GM19438 (cell line): ENCODE results near the gene PACRG.

ENCODE experiments used
- ATAC-seq: cut with Tn5 transposase; IDR thresholded peaks from one replicate; pipeline ENCODE4 v1.9.1; 2021; ENCODE audit warnings: low read depth; ENCODE audit not compliant: unreplicated experiment

Gene PACRG

DNA sequence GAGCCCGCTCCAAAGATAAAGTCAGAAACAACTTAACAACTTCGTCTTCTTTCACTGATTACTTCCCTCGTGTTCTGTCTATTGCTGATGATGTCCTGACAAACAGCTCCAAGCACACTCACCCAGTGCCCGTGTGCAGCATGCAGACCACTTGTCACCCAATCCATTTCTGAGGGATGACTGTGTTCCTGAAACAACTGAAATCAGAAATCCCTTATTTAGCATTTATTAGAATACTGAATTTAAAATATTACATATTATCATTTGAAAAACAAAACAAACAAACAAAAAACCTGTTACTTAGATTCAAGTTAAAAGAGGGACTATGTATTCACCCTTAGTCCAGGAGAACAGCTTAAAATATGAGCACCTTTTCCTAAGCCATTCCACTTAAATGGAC is 463.0 kb downstream of the PACRG start:
- ATAC-seq = no peak

DNA sequence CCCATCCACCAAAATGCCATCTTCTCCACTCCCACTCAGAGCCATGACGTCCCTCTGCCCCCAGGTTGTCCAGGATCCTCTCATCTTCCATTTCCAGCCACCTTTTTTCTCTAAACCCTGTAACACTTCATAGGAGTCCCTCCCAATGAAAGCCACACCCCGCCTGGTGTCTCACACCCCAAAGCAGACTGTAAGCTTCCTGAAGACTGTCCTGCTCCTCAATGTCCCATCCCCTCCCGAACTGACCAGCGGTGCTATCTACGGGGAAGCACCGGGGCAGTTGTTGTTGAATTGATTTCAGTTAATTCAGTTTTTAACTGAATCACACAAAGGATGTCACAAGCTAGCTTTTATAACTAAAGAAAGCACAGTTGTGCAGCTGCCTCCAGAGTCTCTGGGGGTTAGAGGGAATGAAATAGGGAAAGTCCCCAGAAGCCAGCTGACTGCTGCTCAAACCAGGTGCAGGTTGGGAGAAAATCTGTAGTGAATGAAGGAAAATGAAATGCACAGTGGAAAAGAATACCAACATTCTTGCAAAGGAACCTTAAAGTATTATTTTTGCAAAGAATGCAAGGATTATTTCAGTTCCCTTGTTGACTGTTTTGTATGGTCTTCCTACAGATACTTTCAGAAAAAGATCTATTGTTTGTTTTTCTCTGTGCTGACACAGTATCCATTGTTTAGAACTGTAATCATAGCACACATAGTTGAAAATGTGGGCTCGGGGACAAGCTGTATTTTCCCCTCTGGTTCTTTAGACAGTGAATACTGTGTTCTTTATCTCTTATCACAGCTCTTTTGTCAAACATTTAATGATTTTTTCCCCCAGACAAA is 464.1 kb downstream of the PACRG start:
- ATAC-seq = no peak

DNA sequence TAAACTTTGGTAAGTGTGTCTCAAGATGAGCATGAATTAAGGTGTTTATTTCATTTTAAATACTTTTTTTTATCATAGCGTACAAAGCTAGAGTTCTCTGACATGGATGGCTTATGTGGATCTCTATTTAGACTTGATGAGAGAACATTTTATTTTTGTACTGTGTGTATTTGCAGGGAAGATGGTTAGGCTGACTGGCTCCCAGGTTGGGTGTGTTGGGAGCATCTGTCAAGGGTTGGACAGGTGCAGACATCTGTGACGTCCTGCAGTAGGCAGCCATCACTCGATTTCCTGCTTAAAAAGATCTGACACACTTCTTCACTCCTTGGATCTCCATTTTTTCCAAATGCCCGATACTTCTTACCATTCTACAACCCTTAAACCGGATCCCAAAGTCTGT is 464.8 kb downstream of the PACRG start:
- no peak for ATAC-seq

DNA sequence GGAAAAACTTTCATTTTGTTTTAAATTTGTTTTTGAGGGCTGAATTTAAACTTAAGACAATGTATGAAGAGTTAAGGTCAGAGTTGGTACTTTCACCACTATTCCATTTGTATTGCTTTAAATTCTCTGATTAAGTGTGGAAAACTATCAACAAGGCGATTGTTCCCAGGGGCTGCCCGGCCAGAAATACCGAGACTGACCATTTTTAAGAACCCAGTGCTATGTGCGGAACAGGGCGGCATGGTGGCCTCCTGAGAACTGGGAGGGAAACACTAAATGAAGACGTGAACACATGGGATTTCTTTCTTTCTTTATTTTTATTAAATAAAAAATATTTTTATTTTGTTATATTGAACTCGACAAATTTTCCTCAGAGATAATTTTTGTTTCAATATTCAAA is 465.6 kb downstream of the PACRG start:
- no peak for ATAC-seq

DNA sequence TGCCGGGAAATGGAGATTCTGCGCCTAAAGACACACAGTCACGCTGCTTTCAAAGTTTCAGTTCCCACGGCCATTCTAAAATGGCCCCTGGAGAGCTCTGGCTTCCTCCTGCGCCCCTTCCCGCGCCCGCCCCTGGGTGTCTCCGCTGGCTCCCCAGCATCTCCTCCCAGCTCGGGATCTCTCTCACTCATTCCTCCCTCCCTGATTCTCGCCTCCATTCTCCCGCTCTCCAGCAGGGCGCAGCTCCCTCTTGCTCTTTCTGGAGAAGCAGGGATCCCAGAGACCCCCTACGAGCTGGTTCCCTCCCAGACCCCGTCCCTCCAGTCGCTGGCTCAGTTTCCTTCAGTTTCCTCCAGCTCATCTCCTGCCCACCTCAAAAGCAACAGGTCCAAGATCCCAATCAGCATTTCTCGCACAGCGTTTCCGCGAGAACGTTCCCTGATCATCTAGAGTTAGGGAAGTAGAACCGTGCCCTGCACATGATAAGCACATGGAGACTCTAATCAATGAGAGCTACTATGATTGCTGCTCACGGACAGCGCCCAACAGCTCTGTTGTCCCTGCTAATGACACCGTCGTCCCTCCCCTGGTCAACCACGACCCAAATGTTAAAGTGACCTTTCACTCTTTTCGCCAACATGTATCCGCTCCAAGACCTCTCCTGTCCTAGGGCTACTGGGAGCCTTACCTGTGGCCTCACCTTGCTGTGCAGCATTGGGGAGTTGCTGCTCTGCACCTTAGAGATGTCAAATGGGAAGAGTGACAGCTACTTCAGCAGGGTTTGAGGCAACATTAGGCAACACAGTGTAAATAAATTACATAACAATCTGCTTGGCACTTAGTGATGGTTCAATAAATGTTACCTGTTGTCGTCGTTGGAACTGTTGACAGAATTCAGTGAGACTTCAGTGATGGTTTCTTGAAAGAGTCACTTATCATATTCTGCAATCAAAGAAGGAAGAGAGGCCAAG is 468.2 kb downstream of the PACRG start:
- ATAC-seq = no peak

DNA sequence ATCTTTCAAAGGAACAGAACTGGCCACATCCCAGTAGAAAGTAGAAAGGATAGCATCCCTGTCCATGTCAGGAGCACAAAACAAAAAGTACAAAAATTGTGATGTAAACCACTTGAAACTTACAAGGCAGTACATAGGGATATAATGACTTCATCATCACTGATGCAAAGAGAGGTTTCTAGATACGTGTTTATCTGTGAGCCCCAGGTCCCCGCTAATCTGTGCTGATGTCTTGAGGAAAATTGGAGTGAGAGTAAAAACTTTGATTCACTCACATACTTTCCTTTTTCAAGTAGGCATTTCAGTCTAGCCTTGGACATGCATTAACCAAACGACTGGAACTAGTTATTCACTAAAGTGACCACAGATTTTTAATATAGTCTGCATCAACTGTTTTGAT is 470.1 kb downstream of the PACRG start:
- ATAC-seq = no peak

DNA sequence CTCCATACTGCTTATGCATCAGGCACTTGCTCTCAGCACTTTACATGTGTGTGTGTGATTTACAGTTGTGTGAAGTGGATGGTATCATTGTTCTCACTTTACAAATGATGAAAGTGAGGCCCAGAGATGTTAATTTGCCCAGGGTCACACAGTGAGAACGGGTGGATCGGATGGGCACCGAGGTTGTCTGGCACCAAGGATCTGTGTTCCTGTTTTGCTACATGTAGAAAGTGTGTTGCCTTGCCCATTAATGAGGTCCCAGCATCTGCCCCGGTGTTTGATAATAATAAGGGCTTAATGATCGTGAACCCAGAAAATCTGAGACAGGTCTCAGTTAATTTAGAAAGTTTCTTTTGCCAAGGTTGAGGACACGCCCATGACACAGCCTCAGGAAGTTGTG is 470.6 kb downstream of the PACRG start:
- no peak for ATAC-seq

DNA sequence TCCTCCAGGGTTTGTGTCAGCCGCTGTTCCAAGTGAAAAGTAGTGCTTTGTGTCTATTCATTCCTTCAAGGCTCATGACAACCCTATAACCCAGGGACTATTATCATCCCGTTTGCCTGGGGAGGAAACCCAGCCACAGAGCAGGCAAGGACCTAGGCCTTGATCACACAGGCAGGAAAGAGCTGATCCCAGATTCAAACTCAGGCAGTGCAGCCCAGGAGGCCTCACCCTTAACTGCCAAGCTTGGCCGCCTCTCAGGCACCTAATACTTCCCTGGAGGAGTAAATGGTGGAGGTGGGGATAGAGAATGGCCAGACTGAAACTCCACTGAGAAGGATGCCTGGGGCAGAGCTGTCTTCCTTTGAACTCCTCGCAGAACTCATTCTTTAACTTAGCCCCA is 471.6 kb downstream of the PACRG start:
- ATAC-seq = no peak

DNA sequence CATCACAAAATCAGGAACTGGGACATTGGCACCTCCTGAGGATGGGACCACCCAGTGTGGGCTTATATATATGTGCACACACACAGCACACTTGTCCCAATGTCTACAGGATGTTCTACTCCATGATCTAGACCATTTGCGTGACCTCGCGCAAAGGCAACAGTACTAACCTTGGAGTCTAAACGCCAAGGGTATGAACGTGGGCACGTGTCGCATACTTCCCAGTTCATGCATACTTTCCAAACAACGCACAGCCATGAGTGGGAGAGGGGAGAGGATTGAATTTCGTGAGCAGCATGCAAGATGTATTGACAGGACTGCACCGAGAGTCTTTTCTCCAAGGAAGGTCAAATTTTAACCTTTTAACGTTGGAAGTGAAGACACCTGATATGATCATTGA is 472.5 kb downstream of the PACRG start:
- ATAC-seq = no peak

DNA sequence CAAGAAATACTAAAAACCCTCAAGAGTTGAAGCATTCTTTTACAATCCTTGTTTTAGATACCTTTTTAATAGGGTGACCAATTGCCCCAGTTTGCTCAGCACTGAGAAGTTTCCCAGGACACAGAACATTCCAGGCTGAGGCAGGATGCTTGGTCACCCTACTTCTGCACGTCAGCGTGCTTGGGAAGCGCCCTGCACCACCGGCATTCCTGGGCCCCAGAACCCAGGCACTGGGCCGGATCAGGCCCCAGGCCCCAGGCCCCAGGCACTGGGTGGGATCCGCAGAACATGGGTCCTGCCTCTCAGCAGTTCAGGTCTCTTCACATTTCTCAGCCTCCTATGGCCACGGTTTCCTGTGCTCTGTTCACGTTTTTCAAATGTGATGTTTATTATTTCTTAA is 472.9 kb downstream of the PACRG start:
- ATAC-seq = no peak

DNA sequence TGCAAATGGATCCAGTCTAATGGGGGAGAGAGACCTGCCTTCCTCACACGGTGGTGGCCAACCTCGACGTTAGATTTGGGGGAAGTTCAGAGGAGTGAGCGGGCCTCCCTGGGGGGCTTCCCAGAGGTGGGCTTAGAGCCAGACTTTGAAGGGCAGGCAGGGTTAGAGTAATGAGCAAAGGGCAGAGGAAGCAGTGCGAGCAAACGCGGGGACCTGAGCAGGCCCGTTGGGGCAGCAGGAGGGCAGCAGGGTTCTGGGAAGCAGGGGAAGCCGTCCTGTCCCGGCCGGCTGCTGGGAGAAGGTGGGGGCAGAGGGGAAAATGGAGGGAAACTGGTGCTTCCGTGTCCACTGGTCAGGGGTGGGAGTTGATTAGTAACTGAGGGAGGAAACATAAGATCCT is 474.1 kb downstream of the PACRG start:
- ATAC-seq = no peak

DNA sequence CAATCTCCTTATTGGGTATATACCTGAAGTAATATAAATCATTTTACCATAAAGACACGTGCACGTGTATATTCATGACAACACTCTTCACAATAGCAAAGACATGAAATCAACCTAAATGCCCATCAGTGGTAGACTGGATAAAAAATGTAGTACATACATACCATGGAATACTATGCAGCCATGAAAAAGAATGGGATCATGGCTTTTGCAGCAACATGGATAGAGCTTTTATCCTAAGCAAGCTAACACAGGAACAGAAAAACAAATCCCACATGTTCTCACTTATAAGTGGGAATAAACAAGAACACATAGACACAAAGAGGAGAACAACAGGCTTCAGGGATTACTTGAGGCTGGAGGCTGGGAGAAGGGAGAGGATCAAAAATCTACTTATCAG is 478.4 kb downstream of the PACRG start:
- ATAC-seq = no peak

DNA sequence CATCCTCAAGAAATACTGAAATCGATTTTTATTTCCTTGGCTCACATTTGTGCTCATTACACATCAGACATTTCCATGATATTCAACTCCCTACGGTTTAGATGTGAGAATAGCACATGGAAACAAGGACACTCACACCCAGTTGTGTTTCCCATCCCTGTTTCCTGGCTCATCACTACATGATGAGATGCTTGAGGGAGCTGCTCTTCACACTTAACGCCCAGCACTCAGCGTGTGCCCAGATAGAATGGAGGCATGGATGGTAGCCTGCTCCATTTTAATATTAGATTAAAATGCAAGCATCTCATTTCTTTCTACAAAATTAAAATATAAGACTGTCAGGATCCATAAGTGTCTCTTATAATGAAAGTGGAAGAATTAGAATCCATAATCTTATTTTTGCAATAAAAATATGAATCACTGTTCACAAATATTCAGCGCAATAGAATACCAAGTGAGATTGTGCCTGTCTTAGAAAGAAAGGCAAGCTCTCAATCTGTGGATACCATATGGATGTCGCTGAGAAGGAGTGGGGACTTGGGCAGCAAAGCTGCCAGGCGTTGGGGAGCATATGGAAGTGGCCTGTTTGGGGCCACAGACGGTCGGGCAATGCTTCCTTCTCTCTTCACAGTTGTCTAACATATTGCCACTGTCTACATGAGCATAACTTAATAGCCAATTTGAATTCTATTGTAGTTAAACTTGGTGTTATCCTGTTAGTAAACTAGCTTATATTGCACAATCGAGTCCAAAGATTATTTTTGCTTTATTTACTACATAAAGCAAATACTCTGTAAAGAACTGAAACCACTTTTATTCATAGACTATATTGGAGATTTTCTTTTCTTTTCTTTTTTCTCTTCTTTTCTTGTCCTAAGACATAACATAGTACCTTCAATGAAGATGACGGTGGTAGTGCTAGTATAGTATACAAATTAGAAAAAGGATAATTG is 479.9 kb downstream of the PACRG start:
- no peak for ATAC-seq

DNA sequence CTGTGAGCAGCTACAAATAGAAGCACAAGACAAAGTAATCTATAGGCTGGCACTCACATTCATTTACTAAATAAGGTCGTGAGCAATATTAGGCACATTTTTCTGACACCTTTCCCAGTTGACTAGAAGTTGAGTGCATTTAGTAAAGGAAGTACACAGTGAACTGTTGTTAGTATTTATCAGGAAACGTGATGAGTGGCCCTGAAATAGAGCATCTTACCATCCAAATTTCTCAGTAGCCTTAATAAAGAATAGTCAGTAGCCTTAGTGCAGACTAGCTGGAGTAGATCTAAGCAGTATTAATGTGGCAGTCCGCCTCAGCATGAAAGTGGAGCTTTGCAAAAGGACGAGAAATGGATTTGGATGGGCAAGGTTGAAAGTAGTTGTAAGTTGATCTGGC is 481.2 kb downstream of the PACRG start:
- ATAC-seq = no peak

DNA sequence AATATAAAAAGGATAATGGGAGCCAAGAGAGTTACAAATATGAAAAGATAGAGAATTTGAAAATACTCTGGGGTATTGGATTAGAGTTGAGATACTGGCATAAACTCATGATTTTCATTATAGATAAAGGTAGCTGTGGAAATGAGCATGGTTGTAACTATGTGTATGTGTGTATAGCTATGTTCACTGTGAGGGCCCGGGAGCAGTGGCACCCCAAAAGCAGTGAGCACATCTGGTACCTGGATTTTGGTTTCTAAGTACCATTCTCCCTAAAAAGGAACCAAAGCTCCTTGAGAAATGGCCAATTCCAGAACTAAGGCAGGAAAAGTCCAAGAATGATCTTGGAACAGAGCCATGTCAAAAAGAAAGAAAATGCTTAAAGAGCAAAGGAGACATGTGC is 484.3 kb downstream of the PACRG start:
- no peak for ATAC-seq

DNA sequence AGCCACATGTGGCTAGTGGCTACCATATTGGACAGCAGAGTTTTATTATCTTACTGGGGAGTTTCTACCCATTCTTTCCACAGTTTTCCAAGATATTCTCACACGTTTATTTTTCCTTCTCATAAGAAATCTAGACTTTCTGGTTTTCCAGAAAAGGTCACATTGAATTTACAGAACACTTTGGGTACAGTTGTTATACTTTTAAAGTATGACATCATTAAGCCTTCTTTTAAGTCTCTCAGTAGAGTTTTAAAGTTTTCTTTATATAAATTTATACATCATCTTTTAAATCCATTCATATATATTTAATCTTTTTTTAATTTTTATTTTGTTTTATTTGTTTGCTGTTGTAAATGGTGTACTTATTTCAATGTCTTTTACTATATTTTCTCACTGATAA is 486.5 kb downstream of the PACRG start:
- ATAC-seq = no peak

DNA sequence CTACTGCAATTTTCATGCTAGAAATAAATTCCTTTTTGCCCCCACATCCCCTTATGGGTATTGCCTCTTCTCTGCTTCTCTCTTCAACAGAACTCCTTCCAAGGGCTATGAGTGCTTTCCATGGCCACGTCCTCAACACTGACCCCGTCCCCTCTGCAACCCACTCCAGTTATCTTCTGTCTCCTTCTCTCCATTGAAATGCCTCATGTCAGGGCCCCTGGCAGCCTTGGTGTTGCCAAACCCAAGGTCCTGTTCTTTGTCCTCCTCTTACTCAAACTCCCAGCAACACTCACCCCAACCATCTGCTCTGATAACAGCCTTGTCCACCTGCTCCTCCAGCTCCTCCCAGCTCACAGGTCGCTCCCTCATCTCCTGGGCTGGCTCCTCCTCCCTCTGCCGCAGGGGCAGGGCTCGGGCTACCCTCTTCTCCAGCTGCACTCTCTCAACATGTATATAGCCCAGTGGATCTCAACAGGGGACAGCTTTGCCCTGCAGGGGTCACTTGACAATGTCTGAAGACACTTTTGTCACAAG is 490.7 kb downstream of the PACRG start:
- no peak for ATAC-seq

DNA sequence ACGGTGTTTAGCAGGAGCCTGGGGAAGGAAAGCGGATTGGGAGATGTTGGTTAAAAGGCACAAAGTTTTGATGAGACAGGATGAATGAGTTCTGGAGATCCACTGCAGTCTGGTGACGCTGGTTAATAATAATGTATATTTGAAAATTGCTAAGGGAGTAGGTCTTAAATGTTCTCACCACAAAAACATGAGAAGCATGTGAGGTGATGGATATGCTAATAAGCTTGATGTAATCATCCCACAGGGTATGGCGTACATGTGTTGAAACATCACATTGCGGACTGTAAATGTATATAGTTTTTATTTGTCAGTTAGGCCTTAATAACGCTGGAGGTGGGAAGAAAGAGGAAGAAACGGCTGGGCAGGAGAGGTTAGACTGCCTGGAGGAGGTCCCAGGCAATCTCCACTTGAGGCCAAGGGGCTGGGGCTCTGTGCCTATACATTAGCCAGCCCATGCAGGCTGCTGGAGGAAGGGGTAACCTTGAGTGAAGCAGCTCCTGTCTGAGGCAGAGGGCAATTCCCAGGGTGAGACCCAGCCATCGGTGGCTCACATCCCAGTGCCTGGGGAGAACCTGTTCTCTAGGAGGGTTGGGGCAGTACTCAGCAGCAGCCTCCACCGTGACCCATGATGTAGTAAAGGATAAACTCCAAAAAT is 498.5 kb downstream of the PACRG start:
- ATAC-seq = no peak

DNA sequence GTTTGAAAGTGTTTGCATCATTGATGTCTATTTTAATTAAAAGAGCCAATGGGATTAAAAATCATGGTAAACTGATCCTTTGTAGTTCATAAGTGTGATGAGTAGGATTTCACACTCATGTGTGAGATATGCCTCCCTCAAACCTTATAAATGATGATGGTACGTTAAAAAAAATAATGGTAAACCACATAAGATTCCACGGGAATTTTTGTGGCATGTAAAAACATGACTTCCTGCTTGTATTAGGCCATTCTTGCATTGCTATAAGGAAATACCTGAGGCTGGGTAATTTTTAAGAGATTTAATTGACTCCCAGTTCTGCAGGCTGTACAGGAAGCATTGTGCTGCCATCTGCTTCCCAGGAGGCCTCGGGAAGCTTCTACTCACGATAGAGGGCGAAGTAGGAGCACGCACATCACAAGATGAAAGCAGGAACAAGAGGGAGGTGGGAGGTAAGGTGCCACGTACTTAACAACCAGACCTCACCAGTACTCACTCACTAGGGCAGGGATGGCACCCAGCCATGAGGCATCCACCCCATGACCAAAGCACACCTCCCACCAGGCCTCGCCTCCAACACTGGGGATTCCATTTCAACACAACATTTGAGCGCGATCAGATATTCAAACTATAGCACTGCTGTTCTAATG is 499.2 kb downstream of the PACRG start:
- ATAC-seq = no peak
